ENCODE measurements around the gene SVOPL. TPM values are rescaled to one million over a fixed set of nuclear protein-coding genes. Genes with fewer than 3 reads are reported as not detected.

The SVOPL gene
- total RNA-seq, 1 donor from 2014 or later = 0.09 TPM

DNA sequence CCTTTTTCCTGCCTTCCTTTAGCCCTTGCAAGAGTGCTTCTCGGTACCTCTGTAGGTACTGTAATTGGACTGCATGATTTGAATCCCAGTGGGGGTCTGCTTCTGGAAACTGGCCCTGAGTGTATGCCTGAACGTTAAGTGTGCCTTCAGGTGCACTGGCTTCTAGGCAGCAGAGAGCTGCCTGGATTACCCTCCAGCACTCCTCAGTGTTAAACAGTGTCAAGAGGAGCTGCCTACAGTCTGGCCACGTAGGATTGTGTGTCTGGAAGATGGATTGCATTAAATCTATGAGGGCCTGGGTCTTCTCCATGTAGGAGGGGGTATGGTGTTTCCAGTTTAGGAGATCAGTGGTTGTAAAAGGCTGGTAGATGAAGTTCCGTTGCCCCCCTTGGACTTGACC, 137.4 kb downstream of the SVOPL start:
- Mint-ChIP-seq H3K4me3 (no peak overlapping the region), H3K9me3 (peaks cover 29% of the 10 kb centered on the region), H3K4me1 (no peaks in the 10 kb centered on the region), H3K27me3 (ENCODE audit: insufficient read depth, low read depth) (peaks cover 5% of the 10 kb centered on the region), H3K36me3 (peaks cover 81% of the 10 kb centered on the region), H3K27ac (no peak overlapping the region)
- Histone ChIP-seq H3K9ac (no peak overlapping the region), H3K79me2 (ENCODE audit: low read depth) (peaks cover 44% of the 10 kb centered on the region), H3K4me3 (no peak overlapping the region), H3K4me1 (no peaks in the 10 kb centered on the region), H3K27me3 (no peaks in the 10 kb centered on the region), H3K36me3 (peaks cover 58% of the 10 kb centered on the region), H2AFZ (replicated peaks) (no peak overlapping the region), H3K9me3 (ENCODE audit: low read depth) (no peaks in the 10 kb centered on the region), H3F3A (ENCODE audit: low read depth) (peaks cover 48% of the 10 kb centered on the region), H3K4me2 (no peak overlapping the region), H4K20me1 (ENCODE audit: low read depth) (no peaks in the 10 kb centered on the region), H3K27ac (no peak overlapping the region)
- TF ChIP-seq EZH2 (IDR thresholded peaks at IDR 0.05) (no peak), EZH2phosphoT487 (IDR thresholded peaks at IDR 0.05) (no peak)
- TF ChIP-seq, protein P1, sequence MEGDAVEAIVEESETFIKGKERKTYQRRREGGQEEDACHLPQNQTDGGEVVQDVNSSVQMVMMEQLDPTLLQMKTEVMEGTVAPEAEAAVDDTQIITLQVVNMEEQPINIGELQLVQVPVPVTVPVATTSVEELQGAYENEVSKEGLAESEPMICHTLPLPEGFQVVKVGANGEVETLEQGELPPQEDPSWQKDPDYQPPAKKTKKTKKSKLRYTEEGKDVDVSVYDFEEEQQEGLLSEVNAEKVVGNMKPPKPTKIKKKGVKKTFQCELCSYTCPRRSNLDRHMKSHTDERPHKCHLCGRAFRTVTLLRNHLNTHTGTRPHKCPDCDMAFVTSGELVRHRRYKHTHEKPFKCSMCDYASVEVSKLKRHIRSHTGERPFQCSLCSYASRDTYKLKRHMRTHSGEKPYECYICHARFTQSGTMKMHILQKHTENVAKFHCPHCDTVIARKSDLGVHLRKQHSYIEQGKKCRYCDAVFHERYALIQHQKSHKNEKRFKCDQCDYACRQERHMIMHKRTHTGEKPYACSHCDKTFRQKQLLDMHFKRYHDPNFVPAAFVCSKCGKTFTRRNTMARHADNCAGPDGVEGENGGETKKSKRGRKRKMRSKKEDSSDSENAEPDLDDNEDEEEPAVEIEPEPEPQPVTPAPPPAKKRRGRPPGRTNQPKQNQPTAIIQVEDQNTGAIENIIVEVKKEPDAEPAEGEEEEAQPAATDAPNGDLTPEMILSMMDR (IDR thresholded peaks at IDR 0.05) = no peak
- no peak for DNase-seq (ENCODE audit: low spot score)

DNA sequence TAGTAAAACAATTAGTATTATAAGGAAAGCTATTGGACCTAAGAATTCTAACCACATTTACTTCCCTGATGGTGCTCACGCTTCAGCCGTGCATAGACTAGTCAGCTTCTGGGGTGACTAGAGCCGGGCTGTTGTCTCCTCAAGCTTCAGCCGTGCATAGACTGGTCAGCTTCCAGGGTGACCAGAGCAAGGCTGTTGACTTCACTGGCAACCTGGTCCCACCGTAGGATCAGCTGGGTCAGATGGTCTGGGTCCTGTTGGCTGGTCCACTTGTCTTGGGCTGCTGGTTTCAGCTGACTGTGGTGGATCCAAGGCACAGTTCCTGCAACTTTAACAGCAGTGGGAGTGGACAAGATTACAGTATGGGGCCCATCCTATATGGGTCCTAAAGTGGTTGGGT, 141.7 kb downstream of the SVOPL start:
- Histone ChIP-seq H3K27ac (no peak overlapping the region), H3F3A (ENCODE audit: low read depth) (peaks cover 26% of the 10 kb centered on the region), H2AFZ (replicated peaks) (no peak overlapping the region), H3K27me3 (peaks cover 5% of the 10 kb centered on the region), H3K4me1 (no peaks in the 10 kb centered on the region), H3K4me2 (no peak overlapping the region), H3K79me2 (ENCODE audit: low read depth) (peaks cover 63% of the 10 kb centered on the region), H3K36me3 (peaks cover 58% of the 10 kb centered on the region), H4K20me1 (ENCODE audit: low read depth) (no peaks in the 10 kb centered on the region), H3K9me3 (ENCODE audit: low read depth) (peaks cover 18% of the 10 kb centered on the region), H3K4me3 (no peak overlapping the region), H3K9ac (no peak overlapping the region)
- Mint-ChIP-seq H3K4me3 (no peak overlapping the region), H3K36me3 (peaks cover 92% of the 10 kb centered on the region), H3K27ac (no peak overlapping the region), H3K9me3 (peaks cover 57% of the 10 kb centered on the region), H3K27me3 (ENCODE audit: insufficient read depth, low read depth) (peaks cover 8% of the 10 kb centered on the region), H3K4me1 (no peaks in the 10 kb centered on the region)
- TF ChIP-seq EZH2phosphoT487 (IDR thresholded peaks at IDR 0.05) (no peak), EZH2 (IDR thresholded peaks at IDR 0.05) (no peak)
- TF ChIP-seq, protein P1 (IDR thresholded peaks at IDR 0.05) = no peak
- DNase-seq (ENCODE audit: low spot score) = no peak

GRCh38 chr7:138556771-138557484, 144.2 kb downstream of the SVOPL start:
- Histone ChIP-seq H3K4me3 (no peak overlapping the region), H3K4me1 (no peaks in the 10 kb centered on the region), H3K27ac (no peak overlapping the region), H2AFZ (replicated peaks) (no peak overlapping the region), H3F3A (ENCODE audit: low read depth) (peaks cover 23% of the 10 kb centered on the region), H3K27me3 (peaks cover 5% of the 10 kb centered on the region), H3K9me3 (ENCODE audit: low read depth) (peaks cover 18% of the 10 kb centered on the region), H3K36me3 (peaks cover 54% of the 10 kb centered on the region), H3K79me2 (ENCODE audit: low read depth) (peaks cover 84% of the 10 kb centered on the region), H3K4me2 (no peak overlapping the region), H4K20me1 (ENCODE audit: low read depth) (no peaks in the 10 kb centered on the region), H3K9ac (no peak overlapping the region)
- TF ChIP-seq EZH2 (IDR thresholded peaks at IDR 0.05) (no peak), EZH2phosphoT487 (IDR thresholded peaks at IDR 0.05) (no peak)
- TF ChIP-seq, protein P1 (IDR thresholded peaks at IDR 0.05) = no peak
- no peak overlapping the region for H3K4me3 Mint-ChIP-seq
- no peak for DNase-seq (ENCODE audit: low spot score)
- no peak overlapping the region for H3K27ac Mint-ChIP-seq
- peaks cover 94% of the 10 kb centered on the region for H3K36me3 Mint-ChIP-seq
- peaks cover 8% of the 10 kb centered on the region for H3K27me3 Mint-ChIP-seq (ENCODE audit: insufficient read depth, low read depth)
- peaks cover 55% of the 10 kb centered on the region for H3K9me3 Mint-ChIP-seq
- no peaks in the 10 kb centered on the region for H3K4me1 Mint-ChIP-seq

Measured in neural progenitor cell (in vitro differentiated cells).